PC-3 (cell line): ENCODE results near the gene PLXNB3. TPM values are rescaled to one million over a fixed set of nuclear protein-coding genes. Genes with fewer than 3 reads are reported as not detected.
A peak's percentile ranks its signal among the peaks of the same experiment; 100 is the strongest.

ENCODE experiments used
- ATAC-seq: fragments of 200-7000 bp; cut with Tn5 transposase; 2 replicates; pipeline ENCODE4 v1.9.1; 2020; ENCODE audit warnings: mild to moderate bottlenecking, moderate library complexity
- Bru-seq: library from RNA; stranded (reverse); fragments of 400-500 nt; gene quantifications from one replicate; lab custom pipeline; 2021; lab: Mats Ljungman, UMichigan
- BruChase-seq, 2 experiments: library from RNA; stranded (reverse); fragments of 400-500 nt; gene quantifications; one replicate each; lab custom pipeline; 2021; lab: Mats Ljungman, UMichigan
- BruUV-seq: library from RNA; stranded (reverse); fragments of 400-500 nt; replicated peaks from 2 replicates; lab custom pipeline; 2021; lab: Mats Ljungman, UMichigan
- CTCF ChIA-PET: fragments of 300-600 bp; sonication (Branson Sonifier 250); formaldehyde crosslinking; loops from one replicate; lab custom pipeline; 2022; ENCODE audit warnings: antibody characterized with exemption; lab: Charles Lee
- POLR2A ChIA-PET: fragments of 300-600 bp; sonication (Branson Sonifier 250); formaldehyde crosslinking; loops from one replicate; lab custom pipeline; 2022; ENCODE audit warnings: antibody characterized with exemption; ENCODE audit not compliant: unreplicated experiment; lab: Charles Lee
- DNase-seq: peaks from one replicate; pipeline ENCODE4 v3.0.0-alpha.2; 2015
- H2AFZ ChIP-seq: fragments of 300-600 bp; sonication (generic); 2 replicates; pipeline ENCODE4 v1.6.0; 2016; ENCODE audit warnings: antibody characterized with exemption, low read length
- H3F3A ChIP-seq: fragments of 300-600 bp; sonication (generic); one replicate; pipeline ENCODE4 v1.6.0; 2017; ENCODE audit warnings: antibody characterized with exemption, low read length, control low read depth, mild to moderate bottlenecking; ENCODE audit not compliant: unreplicated experiment
- H3K27ac ChIP-seq: fragments of 300-600 bp; sonication (generic); 2 replicates; pipeline ENCODE4 v1.5.1; 2016; ENCODE audit warnings: mild to moderate bottlenecking, low read length
- H3K27me3 ChIP-seq: fragments of 300-600 bp; sonication (generic); 2 replicates; pipeline ENCODE4 v1.6.1; 2016; ENCODE audit warnings: low read length, mixed read lengths
- H3K36me3 ChIP-seq: fragments of 300-600 bp; sonication (generic); 2 replicates; pipeline ENCODE4 v1.6.1; 2016; ENCODE audit warnings: low read depth, mixed run types, low read length, mixed read lengths
- H3K4me1 ChIP-seq: fragments of 300-600 bp; sonication (generic); 2 replicates; pipeline ENCODE4 v1.5.1; 2016; ENCODE audit warnings: low read length; ENCODE audit not compliant: insufficient read depth
- H3K4me2 ChIP-seq: fragments of 300-600 bp; sonication (generic); 2 replicates; pipeline ENCODE4 v1.6.0; 2016; ENCODE audit warnings: low read length
- H3K4me3 ChIP-seq: fragments of 300-600 bp; sonication (generic); 2 replicates; pipeline ENCODE4 v1.5.1; 2016; ENCODE audit warnings: mild to moderate bottlenecking, low read length, mixed read lengths
- H3K79me2 ChIP-seq: fragments of 300-600 bp; sonication (generic); 2 replicates; pipeline ENCODE4 v1.6.1; 2017; ENCODE audit warnings: low read length, mixed read lengths
- H3K9ac ChIP-seq: fragments of 300-600 bp; sonication (generic); 2 replicates; pipeline ENCODE4 v1.6.0; 2016; ENCODE audit warnings: mild to moderate bottlenecking, low read length
- H3K9me2 ChIP-seq: fragments of 300-600 bp; sonication (generic); replicated peaks from 2 replicates; pipeline ENCODE4 v1.6.1; 2016; ENCODE audit warnings: mixed run types, low read length, mixed read lengths
- H3K9me3 ChIP-seq: fragments of 300-600 bp; sonication (generic); 2 replicates; pipeline ENCODE4 v1.6.1; 2016; ENCODE audit warnings: low read length, mixed read lengths
- H4K20me1 ChIP-seq: fragments of 300-600 bp; sonication (generic); 2 replicates; pipeline ENCODE4 v1.6.1; 2016; ENCODE audit warnings: low read length, mixed read lengths
- EZH2 ChIP-seq: fragments of 300-600 bp; sonication (generic); IDR thresholded peaks from one replicate; pipeline ENCODE4 v1.6.1; 2017; ENCODE audit warnings: antibody characterized with exemption, mild to moderate bottlenecking, low read length; ENCODE audit not compliant: unreplicated experiment
- EZH2phosphoT487 ChIP-seq: fragments of 300-600 bp; sonication (generic); IDR thresholded peaks from 2 replicates; pipeline ENCODE4 v1.6.1; 2018; ENCODE audit warnings: mild to moderate bottlenecking, antibody characterized with exemption, low read length, borderline replicate concordance
- intact Hi-C: fragments of 100-400 bp; cut with micrococcal nuclease; formaldehyde crosslinking; loops from 2 replicates; pipeline ENCODE4 v1.9.0; 2023
- long read RNA-seq: library from polyadenylated mRNA; unstranded; transcript quantifications from one replicate; pipeline ENCODE4 v2.0.0, GENCODE V29; 2021; ENCODE audit not compliant: unreplicated experiment
- total RNA-seq: library from RNA; depleted of rRNA; stranded (reverse); fragments of >200 nt; gene quantifications from 2 replicates; pipeline ENCODE4 v1.2.3, GENCODE V29; 2014; rRNA removed
- TF ChIP-seq, protein P1 (sequence below): fragments of 300-600 bp; sonication (generic); conservative IDR thresholded peaks from 2 replicates; pipeline ENCODE4 v1.5.1; 2017; ENCODE audit warnings: antibody characterized with exemption, low read depth, mild to moderate bottlenecking, low read length

The PLXNB3 gene
- total RNA-seq (27.3 and 43.5 TPM in 2 replicates), Bru-seq, nascent RNA (percentile 54 among the genes with signal in this experiment), BruChase-seq, experiment 1, labeled RNA remaining after a 6-hour chase (percentile 74 among the genes with signal in this experiment), BruChase-seq, experiment 2, labeled RNA remaining after a 2-hour chase (percentile 61 among the genes with signal in this experiment)
- long read RNA-seq, partial matches to known transcripts = 50 of 95 reads
- long read RNA-seq, other reads (novel, unspliced or antisense) = 44 of 95 reads

DNA sequence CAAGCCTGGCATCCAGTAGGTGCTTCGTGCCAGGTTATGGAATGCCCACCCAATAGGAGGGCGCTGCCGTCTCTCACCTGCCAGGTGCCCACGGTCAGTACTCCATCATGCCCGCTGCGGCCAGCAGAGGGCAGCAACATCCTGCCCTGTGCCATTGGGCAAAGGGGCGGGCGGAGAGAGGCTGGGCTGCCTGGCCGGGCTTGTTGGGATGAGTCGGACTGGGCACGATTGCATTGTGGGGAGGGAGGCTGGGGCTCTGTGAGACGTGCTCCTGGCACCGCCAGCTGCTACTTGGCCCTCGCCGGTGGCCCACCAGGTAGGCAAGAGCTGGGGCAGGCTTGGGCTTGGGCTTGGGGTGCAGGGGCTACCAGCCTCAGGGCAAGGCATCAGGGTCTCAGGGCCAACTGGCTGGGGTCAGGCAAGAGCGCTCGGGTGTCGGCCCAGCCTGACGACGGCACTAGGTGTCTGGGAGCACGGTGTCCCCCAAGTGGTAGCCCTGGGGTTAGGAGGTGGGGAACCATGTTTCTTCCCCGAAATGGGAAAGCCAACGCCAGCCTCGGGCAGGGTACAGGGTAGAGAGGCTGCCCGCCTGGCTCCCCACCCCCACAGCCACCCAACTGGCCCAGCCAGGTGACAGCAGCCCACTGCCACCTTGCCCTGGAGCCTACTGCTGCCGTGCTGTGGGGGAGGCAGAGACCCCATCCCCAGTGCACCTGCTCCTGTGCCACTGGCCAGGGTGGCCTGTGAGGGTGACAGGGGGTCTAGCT, at the start of gene PLXNB3:
Gene PLXNB3 (plus strand): TSS at position 261 of the 767 bp plus-strand sequence. CDS start 1,287 bp downstream, outside the sequence.
- H3K9me2 ChIP-seq = no peaks in the 10 kb centered on the region
- H3K4me3 ChIP-seq = peak within 1 kb of the TSS; percentile 68
- CTCF ChIA-PET = no interaction called here
- H4K20me1 ChIP-seq = no peaks in the 10 kb centered on the region
- H3K9ac ChIP-seq = peak within 1 kb of the TSS; percentile 67
- no peaks in the 10 kb centered on the region for H3K36me3 ChIP-seq
- H3F3A ChIP-seq = no peaks in the 10 kb centered on the region
- no peaks in the 10 kb centered on the region for H3K9me3 ChIP-seq
- peaks cover 28% of the 10 kb centered on the region for H3K4me1 ChIP-seq
- H3K79me2 ChIP-seq = peaks cover 25% of the 10 kb centered on the region
- intact Hi-C loops = loop anchor here (1.0 to 5.0 kb wide), 3 partner anchors 31 to 183 kb away; partner anchors contain the start of genes ARHGAP4, IDH3G and SSR4
- TF ChIP-seq, protein P1, sequence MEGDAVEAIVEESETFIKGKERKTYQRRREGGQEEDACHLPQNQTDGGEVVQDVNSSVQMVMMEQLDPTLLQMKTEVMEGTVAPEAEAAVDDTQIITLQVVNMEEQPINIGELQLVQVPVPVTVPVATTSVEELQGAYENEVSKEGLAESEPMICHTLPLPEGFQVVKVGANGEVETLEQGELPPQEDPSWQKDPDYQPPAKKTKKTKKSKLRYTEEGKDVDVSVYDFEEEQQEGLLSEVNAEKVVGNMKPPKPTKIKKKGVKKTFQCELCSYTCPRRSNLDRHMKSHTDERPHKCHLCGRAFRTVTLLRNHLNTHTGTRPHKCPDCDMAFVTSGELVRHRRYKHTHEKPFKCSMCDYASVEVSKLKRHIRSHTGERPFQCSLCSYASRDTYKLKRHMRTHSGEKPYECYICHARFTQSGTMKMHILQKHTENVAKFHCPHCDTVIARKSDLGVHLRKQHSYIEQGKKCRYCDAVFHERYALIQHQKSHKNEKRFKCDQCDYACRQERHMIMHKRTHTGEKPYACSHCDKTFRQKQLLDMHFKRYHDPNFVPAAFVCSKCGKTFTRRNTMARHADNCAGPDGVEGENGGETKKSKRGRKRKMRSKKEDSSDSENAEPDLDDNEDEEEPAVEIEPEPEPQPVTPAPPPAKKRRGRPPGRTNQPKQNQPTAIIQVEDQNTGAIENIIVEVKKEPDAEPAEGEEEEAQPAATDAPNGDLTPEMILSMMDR = peak; percentile 89
- TF ChIP-seq EZH2phosphoT487 (no peak), EZH2 (no peak)
- peak within 1 kb of the TSS; percentile 86 for H3K27ac ChIP-seq
- POLR2A ChIA-PET = interaction anchor here (0.6 kb wide), 1 partner anchor 146 kb away, joined by 3 read pairs; no protein-coding TSS in a partner anchor
- H3K27me3 ChIP-seq = no peaks in the 10 kb centered on the region
- peak within 1 kb of the TSS; percentile 97 for H3K4me2 ChIP-seq
- ATAC-seq = peak; percentile 69
- peak; percentile 94 for DNase-seq
- BruUV-seq = TSS peak; percentile 37
- H2AFZ ChIP-seq = peak within 1 kb of the TSS; percentile 59; the same call in 1 of the 2 replicates

DNA sequence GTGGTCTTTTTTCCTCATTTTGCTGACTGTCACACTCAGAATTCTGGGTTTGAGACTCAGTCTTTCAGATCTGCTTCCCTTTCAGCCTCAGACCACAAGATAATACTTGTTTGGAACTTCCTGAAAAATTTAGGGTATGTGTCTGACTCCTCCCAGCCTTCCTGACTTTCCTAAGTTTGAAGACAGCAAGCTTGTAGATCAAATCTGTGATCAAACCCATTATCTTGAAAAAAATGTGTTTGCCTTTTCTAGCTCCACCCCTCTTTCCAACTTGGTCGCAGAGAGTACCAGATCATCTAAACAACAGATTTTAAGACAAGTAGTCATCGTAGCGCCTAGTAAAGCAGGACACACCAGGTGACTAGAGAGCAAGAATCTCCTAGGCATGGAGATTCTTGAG, 49.8 kb upstream of the PLXNB3 start:
- H3F3A ChIP-seq = no peaks in the 10 kb centered on the region
- TF ChIP-seq, protein P1 = no peak
- TF ChIP-seq EZH2phosphoT487 = no peak
- no peak for TF ChIP-seq EZH2
- ATAC-seq (no peak), DNase-seq (no peak)
- peaks cover 4% of the 10 kb centered on the region; the same call in 1 of the 2 replicates for H4K20me1 ChIP-seq
- H3K9ac ChIP-seq = no peak overlapping the region
- no peak overlapping the region for H2AFZ ChIP-seq
- BruUV-seq = no TSS peak
- no peaks in the 10 kb centered on the region for H3K27me3 ChIP-seq
- CTCF ChIA-PET = no interaction called here
- POLR2A ChIA-PET = no interaction called here
- H3K9me3 ChIP-seq = no peaks in the 10 kb centered on the region
- peaks cover 33% of the 10 kb centered on the region for H3K36me3 ChIP-seq
- H3K4me2 ChIP-seq = no peak overlapping the region
- peaks cover 20% of the 10 kb centered on the region for H3K79me2 ChIP-seq
- H3K27ac ChIP-seq = no peak overlapping the region
- no peaks in the 10 kb centered on the region for H3K9me2 ChIP-seq
- intact Hi-C loops = no loop called here
- H3K4me1 ChIP-seq = 0 out of 2 replicates have a peak, but pooled peaks cover 2% of the 10 kb centered on the region
- H3K4me3 ChIP-seq = no peak overlapping the region
